ENCODE data around the gene TMEM43.

DNA sequence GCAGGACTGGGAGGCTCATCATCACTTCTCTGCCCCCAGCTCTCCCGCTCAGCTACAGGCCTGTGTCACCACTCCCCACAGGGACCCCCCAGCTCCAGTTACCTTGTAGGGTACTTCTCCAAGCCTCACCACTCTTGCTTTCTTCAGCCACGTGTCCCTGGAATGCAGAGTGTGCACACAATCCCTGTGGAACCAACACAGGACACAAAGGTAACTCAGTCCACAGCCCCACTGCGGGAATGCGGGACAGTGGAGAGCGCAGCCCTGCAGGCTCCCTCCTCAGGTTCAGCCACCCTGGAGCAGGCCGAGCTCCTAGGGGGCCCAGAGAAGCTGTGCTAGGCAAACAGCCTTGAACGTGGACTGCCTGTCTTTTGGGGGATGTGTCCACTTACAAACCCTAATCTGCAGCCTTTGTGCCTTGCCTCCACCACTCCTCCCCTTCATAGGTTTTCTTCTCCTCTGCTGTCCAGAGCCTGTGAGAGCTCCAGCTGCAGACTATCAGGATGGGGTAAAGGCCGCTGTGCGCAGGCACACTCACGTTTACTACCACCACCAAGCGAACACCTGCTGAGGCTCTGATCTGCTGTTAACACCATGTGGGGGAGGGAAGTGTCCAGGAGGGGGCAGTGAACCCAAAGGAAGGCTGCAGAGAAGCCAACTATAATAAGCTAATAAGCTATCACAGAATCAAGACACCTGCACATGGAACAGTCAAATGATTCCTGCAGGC is 27.5 kb downstream of the TMEM43 start:
- TF ChIP-seq, protein P1, sequence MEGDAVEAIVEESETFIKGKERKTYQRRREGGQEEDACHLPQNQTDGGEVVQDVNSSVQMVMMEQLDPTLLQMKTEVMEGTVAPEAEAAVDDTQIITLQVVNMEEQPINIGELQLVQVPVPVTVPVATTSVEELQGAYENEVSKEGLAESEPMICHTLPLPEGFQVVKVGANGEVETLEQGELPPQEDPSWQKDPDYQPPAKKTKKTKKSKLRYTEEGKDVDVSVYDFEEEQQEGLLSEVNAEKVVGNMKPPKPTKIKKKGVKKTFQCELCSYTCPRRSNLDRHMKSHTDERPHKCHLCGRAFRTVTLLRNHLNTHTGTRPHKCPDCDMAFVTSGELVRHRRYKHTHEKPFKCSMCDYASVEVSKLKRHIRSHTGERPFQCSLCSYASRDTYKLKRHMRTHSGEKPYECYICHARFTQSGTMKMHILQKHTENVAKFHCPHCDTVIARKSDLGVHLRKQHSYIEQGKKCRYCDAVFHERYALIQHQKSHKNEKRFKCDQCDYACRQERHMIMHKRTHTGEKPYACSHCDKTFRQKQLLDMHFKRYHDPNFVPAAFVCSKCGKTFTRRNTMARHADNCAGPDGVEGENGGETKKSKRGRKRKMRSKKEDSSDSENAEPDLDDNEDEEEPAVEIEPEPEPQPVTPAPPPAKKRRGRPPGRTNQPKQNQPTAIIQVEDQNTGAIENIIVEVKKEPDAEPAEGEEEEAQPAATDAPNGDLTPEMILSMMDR (IDR thresholded peaks at IDR 0.05) = peak in 1 of 4 donors; percentile 11
- TF ChIP-seq POLR2A (IDR thresholded peaks at IDR 0.05) = no peak
